Lung (tissue), 12 donors: Measurements from ENCODE around the gene VRK2. TPM values are rescaled to one million over a fixed set of nuclear protein-coding genes. Genes with fewer than 3 reads are reported as not detected.

ENCODE experiments used
- ATAC-seq: fragments of 200-7000 bp; cut with Tn5 transposase; one replicate; pipeline ENCODE4 v1.9.1; 2020; ENCODE audit warnings: moderate number of reproducible peaks; ENCODE audit not compliant: insufficient read depth, low FRiP score
- DNase-seq, 3 donors: peaks; one replicate each; pipeline ENCODE4 v3.0.0-alpha.2; 2013 to 2017
- H3K27ac ChIP-seq, 2 donors: one replicate each; pipeline ENCODE4 v1.5.1; 2013; ENCODE audit warnings: mild to moderate bottlenecking in 2 of 2, moderate library complexity in 2 of 2, control low read depth in 1 of 2, inconsistent platforms in 1 of 2, low read depth in 1 of 2, low read length in 1 of 2
- H3K27me3 ChIP-seq, 3 donors: one replicate each; pipeline ENCODE4 v1.5.1; 2013; ENCODE audit warnings: low read length in 2 of 3; ENCODE audit not compliant: control insufficient read depth in 3 of 3, insufficient read depth in 3 of 3
- H3K36me3 ChIP-seq, 4 donors: one replicate each; pipeline ENCODE4 v1.5.1; 2013; ENCODE audit warnings: low read length in 4 of 4, mild to moderate bottlenecking in 1 of 4, moderate library complexity in 1 of 4; ENCODE audit not compliant: control insufficient read depth in 4 of 4, insufficient read depth in 4 of 4
- H3K4me1 ChIP-seq, 5 donors: one replicate each; pipeline ENCODE4 v1.5.1; 2013; ENCODE audit warnings: low read length in 5 of 5, mild to moderate bottlenecking in 2 of 5, moderate library complexity in 1 of 5; ENCODE audit not compliant: control insufficient read depth in 5 of 5, insufficient read depth in 5 of 5
- H3K4me3 ChIP-seq: one replicate; pipeline ENCODE4 v1.5.1; 2013; ENCODE audit warnings: mild to moderate bottlenecking, control low read depth, moderate library complexity
- H3K9ac ChIP-seq, 2 donors: one replicate each; pipeline ENCODE4 v1.5.1; 2013; ENCODE audit warnings: low read length in 2 of 2, control low read depth in 1 of 2; ENCODE audit not compliant: insufficient read depth in 1 of 2
- H3K9me3 ChIP-seq, 4 donors: one replicate each; pipeline ENCODE4 v1.5.1; 2013; ENCODE audit warnings: low read length in 3 of 4, mild to moderate bottlenecking in 1 of 4, moderate library complexity in 1 of 4; ENCODE audit not compliant: control insufficient read depth in 4 of 4, insufficient read depth in 3 of 4
- WGBS, 2 donors: extraction: QIAGEN DNeasy Blood & Tissue Kit; methylation state at CpG; one replicate each; pipeline ENCODE4 v1.1.7; 2013; 5-methylcytosine and 5-hydroxymethylcytosine counted together
- polyA plus RNA-seq, 2 donors: library from polyadenylated mRNA; stranded (reverse); fragments of 200-250 nt; gene quantifications; one replicate each; pipeline ENCODE4 v1.2.1, GENCODE V29; 2013
- total RNA-seq, 2 donors: library from RNA; depleted of rRNA in 1 of 2; stranded (reverse); fragments of >200 nt in 1 of 2; gene quantifications; one replicate each; pipeline ENCODE4 v1.2.1, GENCODE V29; 2014 to 2021
- TF ChIP-seq, protein P1 (sequence below): IDR thresholded peaks from 2 replicates; pipeline ENCODE4 v1.5.1; 2012; ENCODE audit warnings: mild to moderate bottlenecking; ENCODE audit errors: control extremely low read depth, extremely low read depth
- donor health status: control.
- donor health status: control.
- donor health status: Bipolar disorder and iron deficiency.
- donor health status: healthy.
- donor health status: DM: yes; HTN: yes; CAD: no.

The VRK2 gene
- total and polyA plus RNA-seq, 4 donors: 11.2 to 25.4 (median 14.7) TPM

GRCh38 chr2:58135861-58136260 is 89.3 kb downstream of the VRK2 start:
- H3K4me1 ChIP-seq: peaks cover 0 to 17% (median 5%) of the 10 kb centered on the region in 5 donors
- H3K36me3 ChIP-seq: peaks cover 0 to 4% (median 1%) of the 10 kb centered on the region in 4 donors
- ATAC-seq (no peak), DNase-seq (peak in 2 of 3 donors; percentile 59 to 69)
- TF ChIP-seq, protein P1, sequence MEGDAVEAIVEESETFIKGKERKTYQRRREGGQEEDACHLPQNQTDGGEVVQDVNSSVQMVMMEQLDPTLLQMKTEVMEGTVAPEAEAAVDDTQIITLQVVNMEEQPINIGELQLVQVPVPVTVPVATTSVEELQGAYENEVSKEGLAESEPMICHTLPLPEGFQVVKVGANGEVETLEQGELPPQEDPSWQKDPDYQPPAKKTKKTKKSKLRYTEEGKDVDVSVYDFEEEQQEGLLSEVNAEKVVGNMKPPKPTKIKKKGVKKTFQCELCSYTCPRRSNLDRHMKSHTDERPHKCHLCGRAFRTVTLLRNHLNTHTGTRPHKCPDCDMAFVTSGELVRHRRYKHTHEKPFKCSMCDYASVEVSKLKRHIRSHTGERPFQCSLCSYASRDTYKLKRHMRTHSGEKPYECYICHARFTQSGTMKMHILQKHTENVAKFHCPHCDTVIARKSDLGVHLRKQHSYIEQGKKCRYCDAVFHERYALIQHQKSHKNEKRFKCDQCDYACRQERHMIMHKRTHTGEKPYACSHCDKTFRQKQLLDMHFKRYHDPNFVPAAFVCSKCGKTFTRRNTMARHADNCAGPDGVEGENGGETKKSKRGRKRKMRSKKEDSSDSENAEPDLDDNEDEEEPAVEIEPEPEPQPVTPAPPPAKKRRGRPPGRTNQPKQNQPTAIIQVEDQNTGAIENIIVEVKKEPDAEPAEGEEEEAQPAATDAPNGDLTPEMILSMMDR: no peak
- H3K9me3 ChIP-seq: no peaks in the 10 kb centered on the region
- WGBS, 2 donors: 80 to 87% methylated on average over 2 of the region's 2 CpGs
- no peak overlapping the region for H3K27ac ChIP-seq
- H3K9ac ChIP-seq: no peak overlapping the region
- H3K4me3 ChIP-seq: no peak overlapping the region
- no peaks in the 10 kb centered on the region for H3K27me3 ChIP-seq

DNA sequence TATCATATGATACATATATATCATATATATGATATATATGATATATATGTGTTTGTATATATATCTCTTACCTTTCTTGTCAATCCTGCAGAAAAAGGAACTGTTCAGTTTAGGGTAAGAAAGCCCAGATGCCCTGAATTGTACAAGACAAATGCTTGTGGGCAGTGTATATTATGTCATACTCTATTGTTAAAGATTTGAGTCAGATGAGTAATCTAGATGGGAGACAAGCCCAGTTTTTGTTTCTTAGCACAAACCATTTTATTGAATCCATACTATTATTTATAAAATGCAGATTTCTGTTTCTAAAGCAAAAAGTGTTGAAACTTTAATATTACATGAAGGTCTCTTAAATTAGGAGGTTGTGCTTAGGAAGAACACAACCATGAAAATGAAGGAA is 90.6 kb downstream of the VRK2 start:
- TF ChIP-seq, protein P1: no peak
- DNase-seq: peak in 2 of 3 donors; percentile 21 to 40
- Histone ChIP-seq H3K27me3 (no peaks in the 10 kb centered on the region), H3K9ac (no peak overlapping the region), H3K4me3 (no peak overlapping the region), H3K4me1 (peaks cover 0 to 11% (median 3%) of the 10 kb centered on the region in 5 donors), H3K27ac (no peak overlapping the region), H3K9me3 (no peaks in the 10 kb centered on the region), H3K36me3 (peaks cover 0 to 4% (median 0%) of the 10 kb centered on the region in 4 donors)
- no peak for ATAC-seq

DNA sequence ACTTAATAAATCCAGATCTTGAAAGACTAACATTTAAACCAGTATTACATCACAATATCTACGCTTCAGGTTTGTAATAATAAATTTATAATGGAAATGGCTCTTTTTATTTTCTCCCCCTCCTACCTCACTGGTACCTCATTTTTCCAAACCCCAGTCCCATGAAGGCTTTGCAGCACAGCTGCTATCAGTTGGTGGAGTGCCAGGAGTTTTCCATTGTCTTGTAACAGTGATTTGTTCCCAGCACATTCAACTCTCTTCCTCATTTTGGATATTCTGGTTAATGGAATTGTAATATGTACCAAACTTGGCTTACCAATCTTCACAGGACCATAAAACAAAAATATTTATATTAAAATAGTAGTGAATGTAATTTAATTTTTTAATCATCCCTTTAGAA is 91.2 kb downstream of the VRK2 start:
- no peak overlapping the region for H3K4me3 ChIP-seq
- H3K27ac ChIP-seq: no peak overlapping the region
- ATAC-seq (no peak), DNase-seq (peak in 2 of 3 donors; percentile 34 to 59)
- H3K9me3 ChIP-seq: no peaks in the 10 kb centered on the region
- TF ChIP-seq, protein P1: no peak
- no peak overlapping the region for H3K9ac ChIP-seq
- H3K27me3 ChIP-seq: no peaks in the 10 kb centered on the region
- peaks cover 0 to 4% (median 0%) of the 10 kb centered on the region in 4 donors for H3K36me3 ChIP-seq
- peaks cover 0 to 11% (median 3%) of the 10 kb centered on the region in 5 donors for H3K4me1 ChIP-seq
- WGBS, 2 donors: 80 to 95% methylated on average over 1 of the region's 1 CpG

GRCh38 chr2:58138396-58139030 is 91.9 kb downstream of the VRK2 start:
- Histone ChIP-seq H3K4me1 (peaks cover 0 to 11% (median 3%) of the 10 kb centered on the region in 5 donors), H3K36me3 (peaks cover 0 to 4% (median 0%) of the 10 kb centered on the region in 4 donors), H3K4me3 (no peak overlapping the region), H3K27me3 (no peaks in the 10 kb centered on the region), H3K9ac (no peak overlapping the region), H3K9me3 (no peaks in the 10 kb centered on the region), H3K27ac (no peak overlapping the region)
- ATAC-seq: no peak
- TF ChIP-seq, protein P1: no peak
- WGBS, 2 donors: 84 to 87% methylated on average over 3 of the region's 3 CpGs
- no peak for DNase-seq
